Loucy (cell line): ENCODE data around the gene ST6GALNAC4.

Experiments used
- EZH2phosphoT487 ChIP-seq: fragments of 200-600 bp; IDR thresholded peaks from 2 replicates; pipeline ENCODE4 v1.6.1; 2018; ENCODE audit warnings: antibody characterized with exemption, mild to moderate bottlenecking, moderate library complexity, borderline replicate concordance
- TF ChIP-seq, protein P1 (sequence below): fragments of 200-600 bp; sonication (generic); conservative IDR thresholded peaks from 2 replicates; pipeline ENCODE4 v1.5.1; 2014; ENCODE audit warnings: mild to moderate bottlenecking, antibody characterized with exemption, low read length

DNA sequence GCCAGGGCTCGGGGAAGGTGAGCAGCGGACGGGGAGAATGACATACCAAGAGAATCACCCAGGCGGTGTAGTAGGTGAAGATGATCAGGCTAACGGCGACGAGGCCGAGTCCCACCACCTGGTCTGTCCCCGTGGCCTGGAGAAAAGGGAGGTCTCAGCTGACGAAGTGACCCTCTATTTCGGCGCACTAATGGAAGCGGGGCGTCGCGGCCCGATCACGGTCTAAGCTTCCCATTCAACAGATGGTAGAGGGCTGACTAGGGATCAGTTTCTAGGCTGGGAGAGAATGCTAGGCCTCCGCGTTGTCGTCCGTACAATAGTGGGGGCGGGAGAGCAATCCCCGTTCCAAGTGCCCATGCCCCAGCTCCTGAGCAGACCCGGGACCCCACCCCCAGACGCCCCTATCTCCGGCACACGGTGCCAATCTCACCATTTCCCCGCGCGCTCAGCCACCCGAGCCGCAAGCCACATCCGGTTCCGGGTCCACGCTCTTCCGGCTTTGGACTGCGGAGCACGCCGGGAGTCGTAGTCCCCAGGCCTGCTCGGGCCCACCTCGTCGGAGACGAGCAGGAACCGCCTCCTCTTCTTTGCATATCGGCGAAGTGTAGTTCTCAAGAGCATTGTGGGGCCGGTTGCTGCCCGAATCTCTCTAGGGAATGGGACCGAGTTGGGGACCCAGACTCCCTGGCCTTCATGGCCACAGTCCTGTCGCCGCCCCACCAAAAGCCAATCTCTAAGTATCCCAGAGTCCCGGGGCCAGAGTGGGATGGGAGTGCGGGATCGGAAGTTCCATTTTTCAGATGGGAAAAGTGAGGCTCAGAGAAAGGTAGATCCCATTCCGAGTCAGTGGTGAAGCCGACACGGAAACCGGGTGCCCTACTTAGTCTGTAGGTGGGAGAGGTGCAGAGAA, 20.8 kb upstream of the ST6GALNAC4 start, which contains the start of gene DPM2:
- TF ChIP-seq, protein P1, sequence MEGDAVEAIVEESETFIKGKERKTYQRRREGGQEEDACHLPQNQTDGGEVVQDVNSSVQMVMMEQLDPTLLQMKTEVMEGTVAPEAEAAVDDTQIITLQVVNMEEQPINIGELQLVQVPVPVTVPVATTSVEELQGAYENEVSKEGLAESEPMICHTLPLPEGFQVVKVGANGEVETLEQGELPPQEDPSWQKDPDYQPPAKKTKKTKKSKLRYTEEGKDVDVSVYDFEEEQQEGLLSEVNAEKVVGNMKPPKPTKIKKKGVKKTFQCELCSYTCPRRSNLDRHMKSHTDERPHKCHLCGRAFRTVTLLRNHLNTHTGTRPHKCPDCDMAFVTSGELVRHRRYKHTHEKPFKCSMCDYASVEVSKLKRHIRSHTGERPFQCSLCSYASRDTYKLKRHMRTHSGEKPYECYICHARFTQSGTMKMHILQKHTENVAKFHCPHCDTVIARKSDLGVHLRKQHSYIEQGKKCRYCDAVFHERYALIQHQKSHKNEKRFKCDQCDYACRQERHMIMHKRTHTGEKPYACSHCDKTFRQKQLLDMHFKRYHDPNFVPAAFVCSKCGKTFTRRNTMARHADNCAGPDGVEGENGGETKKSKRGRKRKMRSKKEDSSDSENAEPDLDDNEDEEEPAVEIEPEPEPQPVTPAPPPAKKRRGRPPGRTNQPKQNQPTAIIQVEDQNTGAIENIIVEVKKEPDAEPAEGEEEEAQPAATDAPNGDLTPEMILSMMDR, result no peak
- TF ChIP-seq EZH2phosphoT487, result no peak
